ENCODE measurements around the gene PBX4.

- TF ChIP-seq GLI2 (tag by site-specific recombination; IDR thresholded peaks at IDR 0.05; ENCODE audit: borderline replicate concordance, low read depth) (no peak), CTCF (tag by site-specific recombination; IDR thresholded peaks at IDR 0.05) (no peak), ZNF571 (tag by site-specific recombination; IDR thresholded peaks at IDR 0.05) (no peak), HOXA7 (CRISPR knock-in tag; IDR thresholded peaks at IDR 0.05; ENCODE audit: borderline replicate concordance) (no peak), ZNF433 (tag by site-specific recombination; IDR thresholded peaks at IDR 0.05; ENCODE audit: low read depth) (no peak), PBX3 (CRISPR knock-in tag; IDR thresholded peaks at IDR 0.05) (no peak), ZNF768 (tag by site-specific recombination; IDR thresholded peaks at IDR 0.05) (no peak)
These were observed 104.8 kb downstream of the PBX4 start for GRCh38 chr19:19513682-19514081.
